Central memory CD8-positive, alpha-beta T cell (primary cell): ENCODE data around the gene ACP2.
A peak's percentile ranks its signal among the peaks of the same experiment; 100 is the strongest.

Experiments
- ATAC-seq: fragments of 150-1000 bp; cut with Tn5 transposase; replicated peaks from 2 replicates; pipeline ENCODE4 v1.10.0; 2022; ENCODE audit warnings: mild to moderate bottlenecking, moderate FRiP score, moderate number of reproducible peaks; ENCODE audit not compliant: poor library complexity, severe bottlenecking; ENCODE audit errors: extremely low read depth
- DNase-seq, 2 donors: peaks; one replicate each; pipeline ENCODE4 v3.0.0; 2021; ENCODE audit warnings: low spot score in 2 of 2
- H3K27ac Mint-ChIP-seq: one replicate; pipeline ENCODE4 v1.8.0; 2022; ENCODE audit warnings: low read depth, mild to moderate bottlenecking, moderate library complexity, mixed read lengths
- H3K27me3 Mint-ChIP-seq: one replicate; pipeline ENCODE4 v1.8.0; 2022; ENCODE audit warnings: mixed read lengths
- H3K36me3 Mint-ChIP-seq: one replicate; pipeline ENCODE4 v1.8.0; 2022; ENCODE audit warnings: mild to moderate bottlenecking, moderate library complexity, mixed read lengths; ENCODE audit not compliant: insufficient read depth
- H3K4me1 Mint-ChIP-seq: one replicate; pipeline ENCODE4 v1.8.0; 2022; ENCODE audit warnings: mixed read lengths
- H3K4me3 Mint-ChIP-seq: one replicate; pipeline ENCODE4 v1.8.0; 2022; ENCODE audit warnings: mild to moderate bottlenecking, moderate library complexity, mixed read lengths
- H3K9me3 Mint-ChIP-seq: one replicate; pipeline ENCODE4 v1.8.0; 2022; ENCODE audit warnings: mixed read lengths

ACP2 gene

GRCh38 chr11:47248664-47249377 lies at the start of gene ACP2:
Gene ACP2 (minus strand): TSS chr11:47248814. CDS start chr11:47248789, 25 bp downstream.
- peak within 1 kb of the TSS; percentile 98 for H3K27ac Mint-ChIP-seq
- DNase-seq (peak; percentile 82 to 83), ATAC-seq (peak; percentile 97)
- H3K27me3 Mint-ChIP-seq: no peaks in the 10 kb centered on the region
- peak within 1 kb of the TSS; percentile 99 for H3K4me3 Mint-ChIP-seq
- no peaks in the 10 kb centered on the region for H3K9me3 Mint-ChIP-seq
- H3K4me1 Mint-ChIP-seq: peaks cover 19% of the 10 kb centered on the region
- H3K36me3 Mint-ChIP-seq: peaks cover 21% of the 10 kb centered on the region

- Mint-ChIP-seq H3K9me3 (no peaks in the 10 kb centered on the region), H3K27ac (no peak overlapping the region), H3K4me1 (no peaks in the 10 kb centered on the region), H3K4me3 (no peak overlapping the region), H3K36me3 (peaks cover 84% of the 10 kb centered on the region), H3K27me3 (no peaks in the 10 kb centered on the region)
- ATAC-seq: no peak
- no peak for DNase-seq
Measured at GRCh38 chr11:47296045-47296444, 47.4 kb upstream of the ACP2 start.

- Mint-ChIP-seq H3K4me3 (no peak overlapping the region), H3K36me3 (peaks cover 85% of the 10 kb centered on the region), H3K4me1 (no peaks in the 10 kb centered on the region), H3K27ac (peak overlapping the region; percentile 44), H3K27me3 (no peaks in the 10 kb centered on the region), H3K9me3 (no peaks in the 10 kb centered on the region)
- DNase-seq (no peak), ATAC-seq (no peak)
Measured at GRCh38 chr11:47295385-47295784, 46.8 kb upstream of the ACP2 start.

- H3K9me3 Mint-ChIP-seq: no peaks in the 10 kb centered on the region
- H3K36me3 Mint-ChIP-seq: peaks cover 90% of the 10 kb centered on the region
- H3K4me3 Mint-ChIP-seq: no peak overlapping the region
- DNase-seq: no peak
- H3K27ac Mint-ChIP-seq: no peak overlapping the region
- peaks cover 5% of the 10 kb centered on the region for H3K4me1 Mint-ChIP-seq
- no peaks in the 10 kb centered on the region for H3K27me3 Mint-ChIP-seq
- ATAC-seq: no peak
Measured at GRCh38 chr11:47289856-47290255, 41.2 kb upstream of the ACP2 start.

- peak overlapping the region; percentile 38 for H3K27ac Mint-ChIP-seq
- no peaks in the 10 kb centered on the region for H3K27me3 Mint-ChIP-seq
- no peak for ATAC-seq
- DNase-seq: no peak
- peaks cover 93% of the 10 kb centered on the region for H3K36me3 Mint-ChIP-seq
- no peaks in the 10 kb centered on the region for H3K9me3 Mint-ChIP-seq
- H3K4me3 Mint-ChIP-seq: no peak overlapping the region
- H3K4me1 Mint-ChIP-seq: peaks cover 5% of the 10 kb centered on the region
Measured at GRCh38 chr11:47288066-47288465, 39.5 kb upstream of the ACP2 start.

- no peak overlapping the region for H3K4me3 Mint-ChIP-seq
- peak overlapping the region; percentile 51 for H3K27ac Mint-ChIP-seq
- H3K36me3 Mint-ChIP-seq: peaks cover 91% of the 10 kb centered on the region
- no peaks in the 10 kb centered on the region for H3K9me3 Mint-ChIP-seq
- H3K27me3 Mint-ChIP-seq: no peaks in the 10 kb centered on the region
- DNase-seq: no peak
- no peak for ATAC-seq
- H3K4me1 Mint-ChIP-seq: peaks cover 5% of the 10 kb centered on the region
Measured at GRCh38 chr11:47285969-47286770, 37.6 kb upstream of the ACP2 start.

GRCh38 chr11:47284151-47284550 lies 35.5 kb upstream of the ACP2 start:
- no peaks in the 10 kb centered on the region for H3K27me3 Mint-ChIP-seq
- DNase-seq (no peak), ATAC-seq (no peak)
- no peak overlapping the region for H3K4me3 Mint-ChIP-seq
- H3K27ac Mint-ChIP-seq: no peak overlapping the region
- H3K4me1 Mint-ChIP-seq: peaks cover 5% of the 10 kb centered on the region
- no peaks in the 10 kb centered on the region for H3K9me3 Mint-ChIP-seq
- H3K36me3 Mint-ChIP-seq: peaks cover 87% of the 10 kb centered on the region

GRCh38 chr11:47282462-47282861 lies 33.8 kb upstream of the ACP2 start:
- ATAC-seq (no peak), DNase-seq (no peak)
- H3K36me3 Mint-ChIP-seq: peaks cover 86% of the 10 kb centered on the region
- H3K4me3 Mint-ChIP-seq: no peak overlapping the region
- H3K27me3 Mint-ChIP-seq: no peaks in the 10 kb centered on the region
- peaks cover 5% of the 10 kb centered on the region for H3K4me1 Mint-ChIP-seq
- no peaks in the 10 kb centered on the region for H3K9me3 Mint-ChIP-seq
- no peak overlapping the region for H3K27ac Mint-ChIP-seq

- H3K4me3 Mint-ChIP-seq: no peak overlapping the region
- no peak for ATAC-seq
- no peaks in the 10 kb centered on the region for H3K27me3 Mint-ChIP-seq
- no peak for DNase-seq
- peaks cover 11% of the 10 kb centered on the region for H3K4me1 Mint-ChIP-seq
- no peaks in the 10 kb centered on the region for H3K9me3 Mint-ChIP-seq
- peaks cover 84% of the 10 kb centered on the region for H3K36me3 Mint-ChIP-seq
- H3K27ac Mint-ChIP-seq: no peak overlapping the region
Measured at GRCh38 chr11:47280860-47281259, 32.2 kb upstream of the ACP2 start.

- H3K36me3 Mint-ChIP-seq: peaks cover 82% of the 10 kb centered on the region
- DNase-seq: no peak
Measured at GRCh38 chr11:47280099-47280498, 31.5 kb upstream of the ACP2 start.

GRCh38 chr11:47278769-47279168 lies 30.2 kb upstream of the ACP2 start:
- Mint-ChIP-seq H3K27ac (no peak overlapping the region), H3K4me3 (no peak overlapping the region), H3K4me1 (peaks cover 8% of the 10 kb centered on the region), H3K27me3 (no peaks in the 10 kb centered on the region), H3K9me3 (no peaks in the 10 kb centered on the region), H3K36me3 (peaks cover 78% of the 10 kb centered on the region)
- ATAC-seq (no peak), DNase-seq (no peak)

More at GRCh38 chr11:47280099-47280498, 31.5 kb upstream of the ACP2 start:
- peaks cover 8% of the 10 kb centered on the region for H3K4me1 Mint-ChIP-seq
- no peak overlapping the region for H3K4me3 Mint-ChIP-seq
- no peaks in the 10 kb centered on the region for H3K9me3 Mint-ChIP-seq
- ATAC-seq: no peak
- H3K27me3 Mint-ChIP-seq: no peaks in the 10 kb centered on the region
- H3K27ac Mint-ChIP-seq: no peak overlapping the region

GRCh38 chr11:47278058-47278457 lies 29.4 kb upstream of the ACP2 start:
- no peaks in the 10 kb centered on the region for H3K9me3 Mint-ChIP-seq
- H3K27me3 Mint-ChIP-seq: no peaks in the 10 kb centered on the region
- H3K4me3 Mint-ChIP-seq: no peak overlapping the region
- ATAC-seq (no peak), DNase-seq (no peak)
- H3K4me1 Mint-ChIP-seq: peaks cover 9% of the 10 kb centered on the region
- no peak overlapping the region for H3K27ac Mint-ChIP-seq
- peaks cover 71% of the 10 kb centered on the region for H3K36me3 Mint-ChIP-seq

GRCh38 chr11:47276923-47277322 lies 28.3 kb upstream of the ACP2 start:
- peaks cover 20% of the 10 kb centered on the region for H3K4me1 Mint-ChIP-seq
- H3K9me3 Mint-ChIP-seq: no peaks in the 10 kb centered on the region
- H3K27ac Mint-ChIP-seq: no peak overlapping the region

More at GRCh38 chr11:47276923-47277322, 28.3 kb upstream of the ACP2 start:
- H3K36me3 Mint-ChIP-seq: peaks cover 64% of the 10 kb centered on the region
- no peak overlapping the region for H3K4me3 Mint-ChIP-seq
- ATAC-seq: no peak
- H3K27me3 Mint-ChIP-seq: no peaks in the 10 kb centered on the region
- no peak for DNase-seq
